Adrenal gland (tissue), 12 donors: ENCODE measurements around the gene NINL. TPM values are rescaled to one million over a fixed set of nuclear protein-coding genes. Genes with fewer than 3 reads are reported as not detected.

Experiments used
- DNase-seq, 7 donors: peaks; one replicate each; pipeline ENCODE4 v3.0.0-alpha.2; 2019 to 2020
- H3K27ac ChIP-seq, 5 donors: fragments of 200-600 bp; sonication (generic) in 4 of 5; 1 replicate in 3 of 5; 2 replicates in 2 of 5; pipeline versions ENCODE4 v1.5.1 to v1.8.0; 2016 to 2020; ENCODE audit warnings: mild to moderate bottlenecking in 1 of 5
- H3K27me3 ChIP-seq: fragments of 200-600 bp; 2 replicates; pipeline ENCODE4 v1.8.0; 2021
- H3K36me3 ChIP-seq, 2 donors: fragments of 200-600 bp; replicated peaks in 1 of 2; 1 replicate in 1 of 2; 2 replicates in 1 of 2; pipeline versions ENCODE4 v1.5.1 to v1.8.0; 2018 to 2022
- H3K4me1 ChIP-seq, 2 donors: fragments of 200-600 bp; replicated peaks in 1 of 2; 1 replicate in 1 of 2; 2 replicates in 1 of 2; pipeline versions ENCODE4 v1.5.1 to v1.8.0; 2018 to 2021
- H3K4me3 ChIP-seq, 4 donors: fragments of 200-600 bp; sonication (generic) in 3 of 4; one replicate each; pipeline ENCODE4 v1.5.1; 2016 to 2018
- H3K9me3 ChIP-seq, 3 donors: fragments of 200-600 bp; sonication (generic) in 1 of 3; replicated peaks in 1 of 3; 1 replicate in 2 of 3; 2 replicates in 1 of 3; pipeline versions ENCODE4 v1.5.1 to v1.8.0; 2016 to 2021
- CTCF ChIP-seq, 6 experiments: fragments of 450-650 bp in 4 of 6; fragments of 200-600 bp in 2 of 6; sonication (generic) in 1 of 6; IDR thresholded peaks; 1 replicate in 5 of 6; 2 replicates in 1 of 6; pipeline versions ENCODE4 v1.5.1 to v1.8.0; 2016 to 2021; ENCODE audit warnings: antibody characterized with exemption in 6 of 6, mild to moderate bottlenecking in 2 of 6, moderate library complexity in 1 of 6
- POLR2A ChIP-seq, 2 donors: fragments of 450-650 bp; IDR thresholded peaks; one replicate each; pipeline ENCODE4 v1.6.1; 2017; ENCODE audit warnings: antibody characterized with exemption in 2 of 2, mild to moderate bottlenecking in 2 of 2, moderate library complexity in 1 of 2
- WGBS, 4 donors: extraction: QIAGEN DNeasy Blood & Tissue Kit in 2 of 4; methylation state at CpG; one replicate each; pipeline versions ENCODE4 v1.1.5 to v1.1.7; 2013 to 2017; 5-methylcytosine and 5-hydroxymethylcytosine counted together
- intact Hi-C, 2 donors: fragments of 100-400 bp; cut with DNase I; formaldehyde crosslinking; loops; one replicate each; pipeline versions ENCODE4 v1.14.1 to v1.15.0; 2022 to 2023
- polyA plus RNA-seq, 3 donors: library from polyadenylated mRNA; stranded (reverse); fragments of 200-250 nt in 2 of 3; fragments of 350-450 nt in 1 of 3; fragmentation: Illumina TruSeq in 1 of 3; extraction: RNeasy Lipid Tissue Mini Kit (QIAGEN cat#74804) in 1 of 3; gene quantifications; one replicate each; pipeline ENCODE4 v1.2.3, GENCODE V29; 2013 to 2014
- total RNA-seq, 9 donors: library from RNA; depleted of rRNA in 4 of 9; stranded (reverse); fragments of >200 nt in 4 of 9; fragments of 120-200 nt in 1 of 9; fragmentation: NEBNext Ultra II Directional in 1 of 9; extraction: Animal tissue kit (Norgen Biotek cat#: 25700) in 1 of 9; gene quantifications; one replicate each; pipeline versions ENCODE4 v1.1.0 to v1.2.4, GENCODE V29; 2013 to 2023
- donor health status: healthy with polysubstance abuse.
- donor health status: Bipolar disorder and iron deficiency.
- donor health status: DM: yes; HTN: yes; CAD: no.
- donor health status: DM: no; HTN: no; CAD: no.
- donor health status: DM: no; HTN: no; CAD: no.
- donor health status: DM: yes; HTN: yes; CAD: no.

The NINL gene
- total and polyA plus RNA-seq, 12 donors, result 10.0 to 30.9 (median 15.4) TPM

GRCh38 chr20:25460566-25461280 lies 124.6 kb downstream of the NINL start:
- H3K4me3 ChIP-seq, result no peak overlapping the region
- H3K9me3 ChIP-seq, result no peaks in the 10 kb centered on the region
- WGBS, 4 donors, result 91 to 98% (median 92%) methylated on average over 7 to 19 of the region's 19 CpGs
- peaks cover 0 to 17% of the 10 kb centered on the region in 2 donors for H3K36me3 ChIP-seq
- H3K4me1 ChIP-seq, result no peaks in the 10 kb centered on the region
- no peak for DNase-seq
- no peaks in the 10 kb centered on the region for H3K27me3 ChIP-seq
- intact Hi-C loops, result no loop called here
- TF ChIP-seq CTCF (IDR thresholded peaks at IDR 0.05), result no peak
- TF ChIP-seq POLR2A (IDR thresholded peaks at IDR 0.05), result no peak
- H3K27ac ChIP-seq, result no peak overlapping the region

- no peaks in the 10 kb centered on the region for H3K27me3 ChIP-seq
- DNase-seq, result no peak
- H3K36me3 ChIP-seq, result peaks cover 0 to 23% of the 10 kb centered on the region in 2 donors
- H3K27ac ChIP-seq, result no peak overlapping the region
- H3K9me3 ChIP-seq, result no peaks in the 10 kb centered on the region
- TF ChIP-seq CTCF (IDR thresholded peaks at IDR 0.05), result no peak
- TF ChIP-seq POLR2A (IDR thresholded peaks at IDR 0.05), result no peak
- H3K4me1 ChIP-seq, result no peaks in the 10 kb centered on the region
- intact Hi-C loops, result no loop called here
- H3K4me3 ChIP-seq, result no peak overlapping the region
- WGBS, 4 donors, result 68 to 91% (median 83%) methylated on average over 8 to 12 of the region's 12 CpGs
These were observed 125.3 kb downstream of the NINL start for GRCh38 chr20:25459916-25460535.

- H3K36me3 ChIP-seq, result peaks cover 0 to 23% of the 10 kb centered on the region in 2 donors
- TF ChIP-seq CTCF (IDR thresholded peaks at IDR 0.05) (no peak), POLR2A (IDR thresholded peaks at IDR 0.05) (no peak)
- H3K9me3 ChIP-seq, result no peaks in the 10 kb centered on the region
- 87 to 95% (median 89%) methylated on average over 17 to 20 of the region's 20 CpGs for WGBS, 4 donors
- H3K4me3 ChIP-seq, result no peak overlapping the region
- no peak for DNase-seq
- no peaks in the 10 kb centered on the region for H3K4me1 ChIP-seq
- H3K27ac ChIP-seq, result no peak overlapping the region
- no peaks in the 10 kb centered on the region for H3K27me3 ChIP-seq
- intact Hi-C loops, result no loop called here
These were observed 126.1 kb downstream of the NINL start for GRCh38 chr20:25459111-25459830.
